Measurements from ENCODE around the gene PIH1D1. TPM values are rescaled to one million over a fixed set of nuclear protein-coding genes. Genes with fewer than 3 reads are reported as not detected.

The PIH1D1 gene
- total and polyA plus RNA-seq, 2 of the 13 experiments (the other 11 are each of a cell fraction or from before 2014, with no cell fraction given), result 110 to 137 TPM

DNA sequence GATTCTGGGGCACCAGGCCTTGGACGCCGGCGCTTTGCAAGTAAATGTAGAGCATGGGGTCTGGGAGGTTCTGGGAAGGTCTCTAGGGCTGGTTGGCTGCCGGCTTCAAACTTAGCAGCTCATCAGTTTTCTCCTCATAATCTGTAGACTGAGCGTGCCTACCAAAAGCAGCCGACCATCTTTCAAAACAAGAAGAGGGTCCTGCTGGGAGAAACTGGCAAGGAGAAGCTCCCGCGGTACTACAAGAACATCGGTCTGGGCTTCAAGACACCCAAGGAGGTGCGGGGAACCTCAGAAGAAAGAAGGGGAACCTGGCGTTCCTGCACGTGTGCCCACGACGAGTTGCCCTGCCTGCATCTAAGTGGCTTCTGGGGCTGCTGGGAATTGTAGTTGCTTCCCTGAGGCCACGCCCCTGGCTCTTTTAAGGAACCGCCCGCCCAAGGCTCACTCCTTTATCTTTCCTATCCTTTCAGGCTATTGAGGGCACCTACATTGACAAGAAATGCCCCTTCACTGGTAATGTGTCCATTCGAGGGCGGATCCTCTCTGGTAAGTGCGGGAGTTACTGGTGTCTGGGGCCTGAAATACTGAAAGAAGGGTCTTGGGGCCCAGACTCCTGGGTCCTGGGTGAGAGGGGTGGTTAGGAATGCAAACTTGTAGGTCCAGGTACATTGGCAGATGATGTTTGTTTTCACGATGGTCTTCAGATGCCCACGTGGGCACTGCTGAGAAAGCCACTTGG, 45.6 kb upstream of the PIH1D1 start:
- no peak for FAIRE-seq
- POLR2A ChIA-PET, result interaction anchor here (1.1 to 3.1 kb wide), 6 partner anchors 8 to 372 kb away, joined by 3 to 22 read pairs (median 12); partner anchors contain the start of gene FCGRT
- ATAC-seq, result no peak
- TF ChIP-seq ZNF790 (CRISPR knock-in tag; IDR thresholded peaks at IDR 0.05; ENCODE audit: borderline replicate concordance) (no peak), ZSCAN12 (CRISPR knock-in tag; IDR thresholded peaks at IDR 0.05) (no peak), POLR2AphosphoS5 (IDR thresholded peaks at IDR 0.05; ENCODE audit: low read depth, low read length) (0 out of 2 replicates have a peak, but pooled peaks have one; percentile 29), MAFK (conservative IDR thresholded peaks at IDR 0.05 in 1 of 2, IDR thresholded peaks at IDR 0.05 in 1 of 2; ENCODE audit: low read length in 2 of 2) (no peak), PHF20 (CRISPR knock-in tag; IDR thresholded peaks at IDR 0.05) (0 out of 2 replicates have a peak, but pooled peaks have one; percentile 23), ARID4A (CRISPR knock-in tag; IDR thresholded peaks at IDR 0.05; ENCODE audit: borderline replicate concordance) (peak; percentile 20; the same call in 1 of the 2 replicates), ZBTB4 (CRISPR knock-in tag; IDR thresholded peaks at IDR 0.05; ENCODE audit: borderline replicate concordance) (no peak), XRCC5 (optimal IDR thresholded peaks at IDR 0.05; ENCODE audit: low read length) (peak; percentile 6), SAP130 (CRISPR knock-in tag; IDR thresholded peaks at IDR 0.05; ENCODE audit: low read depth) (peak; percentile 63; the same call in 1 of the 2 replicates), GABPA (IDR thresholded peaks at IDR 0.05; ENCODE audit: low read depth, low read length) (peak; percentile 11; the same call in 1 of the 2 replicates), GABPA (CRISPR knock-in tag; IDR thresholded peaks at IDR 0.05; ENCODE audit: low read depth) (peak; percentile 64)
- TF ChIP-seq, protein P1, sequence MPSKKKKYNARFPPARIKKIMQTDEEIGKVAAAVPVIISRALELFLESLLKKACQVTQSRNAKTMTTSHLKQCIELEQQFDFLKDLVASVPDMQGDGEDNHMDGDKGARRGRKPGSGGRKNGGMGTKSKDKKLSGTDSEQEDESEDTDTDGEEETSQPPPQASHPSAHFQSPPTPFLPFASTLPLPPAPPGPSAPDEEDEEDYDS (CRISPR knock-in tag; IDR thresholded peaks at IDR 0.05), result 0 out of 2 replicates have a peak, but pooled peaks have one; percentile 14
- TF ChIP-seq, protein P2, sequence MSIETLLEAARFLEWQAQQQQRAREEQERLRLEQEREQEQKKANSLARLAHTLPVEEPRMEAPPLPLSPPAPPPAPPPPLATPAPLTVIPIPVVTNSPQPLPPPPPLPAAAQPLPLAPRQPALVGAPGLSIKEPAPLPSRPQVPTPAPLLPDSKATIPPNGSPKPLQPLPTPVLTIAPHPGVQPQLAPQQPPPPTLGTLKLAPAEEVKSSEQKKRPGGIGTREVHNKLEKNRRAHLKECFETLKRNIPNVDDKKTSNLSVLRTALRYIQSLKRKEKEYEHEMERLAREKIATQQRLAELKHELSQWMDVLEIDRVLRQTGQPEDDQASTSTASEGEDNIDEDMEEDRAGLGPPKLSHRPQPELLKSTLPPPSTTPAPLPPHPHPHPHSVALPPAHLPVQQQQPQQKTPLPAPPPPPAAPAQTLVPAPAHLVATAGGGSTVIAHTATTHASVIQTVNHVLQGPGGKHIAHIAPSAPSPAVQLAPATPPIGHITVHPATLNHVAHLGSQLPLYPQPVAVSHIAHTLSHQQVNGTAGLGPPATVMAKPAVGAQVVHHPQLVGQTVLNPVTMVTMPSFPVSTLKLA (IDR thresholded peaks at IDR 0.05), result peak; percentile 33; the same call in 1 of the 2 replicates

More for the DNA sequence above, 45.6 kb upstream of the PIH1D1 start:
- WGBS (ENCODE audit: low lambda C conversion rate), result 19% methylated on average over 13 of the region's 22 CpGs
- H3K27ac ChIP-seq (ENCODE audit: extremely low read length, insufficient read depth, low read length), result peak overlapping the region; percentile 81
- peak overlapping the region; percentile 92 for H3K4me2 ChIP-seq (ENCODE audit: low read depth, low read length)
- peaks cover 29% of the 10 kb centered on the region; the same call in 1 of the 2 replicates for H4K20me1 ChIP-seq (ENCODE audit: insufficient read depth, low read length)
- H2AFZ ChIP-seq (ENCODE audit: low read length), result no peak overlapping the region
- peak overlapping the region; percentile 77 to 85 (median 78) for H3K4me3 ChIP-seq (replicated peaks in 1 of 3; ENCODE audit: insufficient read depth in 1 of 3, low read depth in 2 of 3, low read length in 3 of 3)
- intact Hi-C loops (cut with micrococcal nuclease; ENCODE audit: unreplicated experiment), result no loop called here
- peak overlapping the region; percentile 100 for H3K9ac ChIP-seq (ENCODE audit: insufficient read depth, low read depth, low read length)
- H3K79me2 ChIP-seq (ENCODE audit: insufficient read depth, low read length), result peaks cover 27% of the 10 kb centered on the region
- H3K4me1 ChIP-seq (ENCODE audit: insufficient read depth, low read length), result peaks cover 39% of the 10 kb centered on the region
- in situ Hi-C loops (cut with HindIII; ENCODE audit: extremely low pct_ligation_motif_present, low pct_unique_long_range_greater_than_20kb), result loop anchor here (5.0 kb wide), 2 partner anchors 75 to 175 kb away; no protein-coding TSS in a partner anchor
- H3K27me3 ChIP-seq (ENCODE audit: control insufficient read depth in 1 of 2, insufficient read depth in 2 of 2, low read length in 2 of 2), result peaks cover 0 to 4% of the 10 kb centered on the region in 2 experiments; a peak in 1 of 5 replicates
- peaks cover 15 to 32% of the 10 kb centered on the region in 2 experiments for H3K36me3 ChIP-seq (replicated peaks in 1 of 2; ENCODE audit: control insufficient read depth in 1 of 2, insufficient read depth in 2 of 2, low read length in 2 of 2)
- BruUV-seq (replicated peaks), result no TSS peak
- no peak for DNase-seq (ENCODE audit: low spot score)
- CTCF ChIA-PET (ENCODE audit: low intra/inter-chr PET ratio, low total read pairs), result no interaction called here
- H3K9me3 ChIP-seq (ENCODE audit: low read length), result no peaks in the 10 kb centered on the region
